Measurements from ENCODE around the gene HOXC13.

DNA sequence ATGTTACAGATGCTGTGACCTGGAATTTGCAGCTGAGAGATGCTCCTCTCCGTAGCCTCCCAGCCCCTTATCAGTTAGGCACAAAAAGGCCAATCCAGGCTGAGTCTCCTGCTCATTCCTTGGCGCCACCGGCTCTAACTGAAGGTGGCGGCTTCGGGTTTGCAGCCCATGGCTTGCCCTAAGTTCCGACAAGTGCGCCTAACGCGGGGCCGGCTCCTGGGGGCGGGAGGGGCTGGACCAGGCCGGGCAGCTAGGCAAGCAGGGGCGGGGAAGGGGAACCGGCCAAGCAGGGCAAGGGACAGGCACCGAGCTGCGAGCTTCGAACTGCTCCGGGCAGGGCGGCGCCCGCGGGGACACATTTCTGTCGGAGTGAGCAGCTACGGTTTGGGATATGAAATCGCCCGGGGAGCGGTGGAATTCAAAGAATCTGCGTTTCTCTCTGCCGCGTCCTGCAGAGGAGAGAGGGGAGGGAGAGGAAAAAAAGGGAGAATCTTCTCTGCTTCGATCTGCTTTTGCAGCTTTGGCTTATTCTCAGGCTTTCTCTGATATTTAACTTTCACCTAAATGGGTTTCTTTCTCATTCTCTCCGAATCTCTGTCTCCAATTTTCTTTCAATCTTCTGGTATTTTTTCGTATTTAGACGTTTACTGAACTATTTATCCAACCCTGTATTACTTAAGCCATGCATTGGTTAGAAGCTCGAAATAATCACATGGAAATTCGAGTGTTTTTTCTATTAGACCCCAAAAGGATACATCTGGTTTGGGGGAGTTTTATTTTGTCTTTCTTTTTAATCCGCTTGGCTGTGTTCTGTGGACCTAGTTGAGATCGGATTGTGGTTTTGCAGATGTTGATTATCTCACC is 14.5 kb downstream of the HOXC13 start:
- TF ChIP-seq TAF1 (IDR thresholded peaks at IDR 0.05; ENCODE audit: borderline replicate concordance, low read depth, low read length) (no peak), POLR2A (IDR thresholded peaks at IDR 0.05; ENCODE audit: low read depth, low read length) (no peak)
